ENCODE data around the gene TEKT5.

DNA sequence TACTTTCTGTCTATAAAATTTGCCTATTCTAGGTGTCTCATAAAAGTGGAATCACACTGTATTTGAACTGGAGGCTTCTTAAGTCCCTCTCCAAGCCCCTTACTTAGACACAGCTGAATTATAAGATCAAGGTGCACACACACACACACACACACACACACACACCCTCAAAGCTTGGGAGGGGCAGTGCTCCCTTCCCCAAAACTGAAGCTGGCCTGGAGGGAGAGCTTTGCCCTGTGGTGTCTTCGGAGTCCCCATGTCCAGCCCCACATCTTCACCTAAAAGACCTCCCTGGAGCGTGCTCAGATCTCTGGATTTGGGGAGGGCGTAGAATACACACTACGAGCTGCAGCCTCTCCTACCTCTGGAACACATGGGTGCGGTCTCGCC is 115.2 kb downstream of the TEKT5 start:
- TF ChIP-seq, protein P1, sequence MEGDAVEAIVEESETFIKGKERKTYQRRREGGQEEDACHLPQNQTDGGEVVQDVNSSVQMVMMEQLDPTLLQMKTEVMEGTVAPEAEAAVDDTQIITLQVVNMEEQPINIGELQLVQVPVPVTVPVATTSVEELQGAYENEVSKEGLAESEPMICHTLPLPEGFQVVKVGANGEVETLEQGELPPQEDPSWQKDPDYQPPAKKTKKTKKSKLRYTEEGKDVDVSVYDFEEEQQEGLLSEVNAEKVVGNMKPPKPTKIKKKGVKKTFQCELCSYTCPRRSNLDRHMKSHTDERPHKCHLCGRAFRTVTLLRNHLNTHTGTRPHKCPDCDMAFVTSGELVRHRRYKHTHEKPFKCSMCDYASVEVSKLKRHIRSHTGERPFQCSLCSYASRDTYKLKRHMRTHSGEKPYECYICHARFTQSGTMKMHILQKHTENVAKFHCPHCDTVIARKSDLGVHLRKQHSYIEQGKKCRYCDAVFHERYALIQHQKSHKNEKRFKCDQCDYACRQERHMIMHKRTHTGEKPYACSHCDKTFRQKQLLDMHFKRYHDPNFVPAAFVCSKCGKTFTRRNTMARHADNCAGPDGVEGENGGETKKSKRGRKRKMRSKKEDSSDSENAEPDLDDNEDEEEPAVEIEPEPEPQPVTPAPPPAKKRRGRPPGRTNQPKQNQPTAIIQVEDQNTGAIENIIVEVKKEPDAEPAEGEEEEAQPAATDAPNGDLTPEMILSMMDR (IDR thresholded peaks at IDR 0.05) = no peak
- TF ChIP-seq POLR2A (IDR thresholded peaks at IDR 0.05) = no peak

Measured in body of pancreas (tissue), 4 donors.